RWPE1 (cell line): ENCODE results near the gene AJAP1.

Experiments used
- CTCF ChIA-PET: fragments of 350-600 bp; sonication (Branson Sonifier 250); formaldehyde crosslinking; extraction: SDS; loops from one replicate; lab custom pipeline; 2021; lab: Yijun Ruan, JAX
- POLR2A ChIA-PET: fragments of 400-600 bp; formaldehyde crosslinking; extraction: SDS; loops from one replicate; lab custom pipeline; 2020; ENCODE audit warnings: antibody characterized with exemption; ENCODE audit not compliant: low non-redundant PET; lab: Yijun Ruan, JAX
- DNase-seq: peaks from one replicate; pipeline ENCODE4 v3.0.0; 2012; ENCODE audit warnings: low spot score
- H3K27ac ChIP-seq: fragments of 450-650 bp; 2 replicates; pipeline ENCODE4 v1.5.1; 2017
- CTCF ChIP-seq: fragments of 450-650 bp; conservative IDR thresholded peaks from 2 replicates; pipeline ENCODE4 v1.5.1; 2017; ENCODE audit warnings: low read depth, mild to moderate bottlenecking

The AJAP1 gene

GRCh38 chr1:4768553-4768952 is 114.1 kb downstream of the AJAP1 start:
- no peak for DNase-seq
- no peak overlapping the region for H3K27ac ChIP-seq
- no peak for TF ChIP-seq CTCF
- ChIA-PET POLR2A (no interaction called here), CTCF (interaction anchor here (1.0 to 1.5 kb wide), 2 partner anchors 113 to 857 kb away, joined by 4 read pairs; no protein-coding TSS in a partner anchor)

GRCh38 chr1:4769516-4770280 is 115.3 kb downstream of the AJAP1 start:
- POLR2A ChIA-PET, result no interaction called here
- no peak for TF ChIP-seq CTCF
- CTCF ChIA-PET, result interaction anchor here (0.6 to 1.5 kb wide), 3 partner anchors 39 to 858 kb away, joined by 3 to 4 read pairs (median 4); no protein-coding TSS in a partner anchor

GRCh38 chr1:4770713-4771112 is 116.3 kb downstream of the AJAP1 start:
- ChIA-PET POLR2A (no interaction called here), CTCF (interaction anchor here (1.7 kb wide), 1 partner anchor 114 kb away, joined by 8 read pairs; no protein-coding TSS in a partner anchor)
- TF ChIP-seq CTCF, result no peak
- no peak overlapping the region for H3K27ac ChIP-seq
- DNase-seq, result no peak

More at GRCh38 chr1:4769516-4770280, 115.3 kb downstream of the AJAP1 start:
- DNase-seq, result no peak
- no peak overlapping the region for H3K27ac ChIP-seq

DNA sequence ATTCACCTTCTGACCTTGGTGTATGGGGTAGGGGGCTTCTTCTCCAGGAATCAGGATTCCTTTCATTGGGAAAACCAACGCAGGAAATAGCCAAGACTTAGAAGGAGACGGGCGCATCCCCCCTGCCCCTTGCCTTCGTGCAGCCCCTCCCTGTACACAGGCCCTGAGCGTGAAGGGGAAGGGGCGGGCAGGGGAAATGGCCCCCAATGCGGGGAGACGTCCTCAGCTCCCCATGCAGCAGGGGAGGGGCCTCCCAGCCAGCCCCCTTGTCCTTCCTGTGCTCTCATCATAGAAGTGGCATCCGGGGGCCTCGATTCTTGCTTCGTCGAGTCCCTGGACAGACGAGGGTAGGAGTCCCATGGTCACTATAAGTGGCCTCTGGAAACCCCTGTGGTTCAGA is 116.9 kb downstream of the AJAP1 start:
- H3K27ac ChIP-seq, result no peak overlapping the region
- POLR2A ChIA-PET, result no interaction called here
- no peak for DNase-seq
- TF ChIP-seq CTCF, result no peak
- CTCF ChIA-PET, result interaction anchor here (1.7 kb wide), 1 partner anchor 115 kb away, joined by 8 read pairs; no protein-coding TSS in a partner anchor

- H3K27ac ChIP-seq, result no peak overlapping the region
- POLR2A ChIA-PET, result no interaction called here
Measured at GRCh38 chr1:4771721-4772120, 117.3 kb downstream of the AJAP1 start.

More at GRCh38 chr1:4771721-4772120, 117.3 kb downstream of the AJAP1 start:
- CTCF ChIA-PET, result interaction anchor here (0.6 to 1.7 kb wide), 2 partner anchors 86 to 115 kb away, joined by 5 to 8 read pairs; no protein-coding TSS in a partner anchor
- TF ChIP-seq CTCF, result no peak
- no peak for DNase-seq
